Chondrocyte (in vitro differentiated cells): ENCODE measurements around the gene RTL10. TPM values are rescaled to one million over a fixed set of nuclear protein-coding genes. Genes with fewer than 3 reads are reported as not detected.

Experiments used
- DNase-seq: peaks from one replicate; pipeline ENCODE4 v3.0.0; 2021; ENCODE audit warnings: mixed read lengths, low spot score
- H3K27ac Mint-ChIP-seq: one replicate; pipeline ENCODE4 v1.8.0; 2021; ENCODE audit warnings: mild to moderate bottlenecking, moderate library complexity, mixed read lengths; ENCODE audit not compliant: unreplicated experiment
- H3K27me3 Mint-ChIP-seq: 2 replicates; pipeline ENCODE4 v1.8.0; 2021; ENCODE audit warnings: low read depth, mixed read lengths
- H3K36me3 Mint-ChIP-seq: 2 replicates; pipeline ENCODE4 v1.8.0; 2021; ENCODE audit warnings: low read depth, mixed read lengths
- H3K4me1 Mint-ChIP-seq: 2 replicates; pipeline ENCODE4 v1.8.0; 2021; ENCODE audit warnings: low read depth, mild to moderate bottlenecking, mixed read lengths
- H3K4me3 Mint-ChIP-seq: one replicate; pipeline ENCODE4 v1.8.0; 2021; ENCODE audit warnings: mild to moderate bottlenecking, moderate library complexity, mixed read lengths; ENCODE audit not compliant: unreplicated experiment
- H3K9me3 Mint-ChIP-seq: 2 replicates; pipeline ENCODE4 v1.8.0; 2021; ENCODE audit warnings: low read depth, mixed read lengths
- CTCF ChIP-seq: fragments of 200-600 bp; sonication (generic); IDR thresholded peaks from 2 replicates; pipeline ENCODE4 v1.5.0; 2021; ENCODE audit warnings: antibody characterized with exemption, mild to moderate bottlenecking, moderate library complexity
- total RNA-seq: library from RNA; stranded (reverse); gene quantifications from 3 replicates; pipeline ENCODE4 v1.2.1, GENCODE V29; 2021

The RTL10 gene
- total RNA-seq, 1 donor from 2014 or later: 15.6 TPM

DNA sequence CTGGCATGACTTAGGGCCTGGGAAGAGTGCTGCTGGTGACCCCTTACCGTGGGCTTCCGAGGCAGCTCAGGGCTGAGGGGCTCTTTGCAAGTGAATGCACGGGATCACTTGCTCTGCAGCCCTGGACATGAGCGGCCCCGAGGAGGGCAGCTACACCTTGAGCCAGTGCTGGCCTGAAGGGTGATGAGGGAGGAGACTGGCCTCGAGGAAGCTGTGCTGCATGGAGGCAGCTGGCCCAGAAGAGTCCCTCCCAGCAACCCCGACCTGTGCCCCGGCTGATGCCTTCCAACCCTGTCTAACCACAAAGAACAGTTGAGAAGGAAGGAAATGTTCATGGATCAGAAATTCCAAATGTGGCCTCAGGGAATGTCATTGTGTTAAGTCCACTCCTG lies 48.9 kb downstream of the RTL10 start:
- Mint-ChIP-seq H3K4me1 (peaks cover 14% of the 10 kb centered on the region), H3K9me3 (no peaks in the 10 kb centered on the region), H3K27ac (no peak overlapping the region), H3K4me3 (no peak overlapping the region), H3K36me3 (peaks cover 6% of the 10 kb centered on the region), H3K27me3 (no peaks in the 10 kb centered on the region)
- TF ChIP-seq CTCF: no peak
- DNase-seq: no peak

Other genes starting within 250 kb of the RTL10 start
- 113 to 214 TPM (median 197 TPM) in 3 replicates for gene SEPTIN5, start 140.4 kb downstream of the RTL10 start, total RNA-seq
- gene GP1BB, start 131.3 kb downstream of the RTL10 start, total RNA-seq: 36.4 to 63.4 TPM (median 56.0 TPM) in 3 replicates
- gene TBX1, start 94.1 kb downstream of the RTL10 start, total RNA-seq: 0.28 to 20.8 TPM in 2 of 3 replicates, not detected in the other
- gene GNB1L, start within 50 bp of the RTL10 start, total RNA-seq: 4.9 to 5.3 TPM (median 5.0 TPM) in 3 replicates
- 66.6 to 186 TPM (median 177 TPM) in 3 replicates for gene COMT, start 86.9 kb upstream of the RTL10 start, total RNA-seq
- 12.5 to 15.8 TPM (median 14.1 TPM) in 3 replicates for gene TXNRD2, start 86.9 kb upstream of the RTL10 start, total RNA-seq
- gene ARVCF, start 161.9 kb upstream of the RTL10 start, total RNA-seq: 15.2 to 24.2 TPM (median 21.5 TPM) in 3 replicates
- 21.7 to 30.4 TPM (median 30.1 TPM) in 3 replicates for gene TANGO2, start 166.2 kb upstream of the RTL10 start, total RNA-seq
- gene DGCR8, start 225.4 kb upstream of the RTL10 start, total RNA-seq: 30.2 to 38.1 TPM (median 32.5 TPM) in 3 replicates